ENCODE results near the gene CD79B. TPM values are rescaled to one million over a fixed set of nuclear protein-coding genes. Genes with fewer than 3 reads are reported as not detected.

The CD79B gene
- total and polyA plus RNA-seq, 8 donors: 1.8 to 3.5 (median 2.2) TPM

DNA sequence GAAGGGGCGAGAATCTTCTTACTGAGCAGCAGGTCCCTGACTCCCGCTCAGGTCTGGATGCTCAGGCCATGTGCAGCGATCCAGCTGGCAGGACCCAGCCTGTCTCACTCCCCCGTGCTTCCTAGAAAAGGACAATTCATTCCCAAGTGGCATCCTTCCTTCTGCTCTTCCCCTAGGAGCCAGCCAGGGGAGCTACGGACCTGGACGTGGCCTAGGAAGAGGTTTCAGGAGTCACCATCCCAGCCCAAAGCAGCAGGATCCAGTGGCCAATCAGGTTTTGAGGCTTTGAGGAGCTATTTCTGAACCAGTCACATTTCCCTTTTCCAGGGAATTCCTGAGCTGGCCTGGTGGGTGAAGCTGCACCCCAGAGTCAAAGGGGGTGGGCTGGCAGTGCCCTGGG, 7.8 kb upstream of the CD79B start:
- DNase-seq (no peak), ATAC-seq (no peak)
- Histone ChIP-seq H3K4me3 (no peak overlapping the region), H3K4me1 (no peaks in the 10 kb centered on the region), H3K9me3 (no peaks in the 10 kb centered on the region), H3K27me3 (no peaks in the 10 kb centered on the region), H3K27ac (no peak overlapping the region), H3K36me3 (no peaks in the 10 kb centered on the region)
- TF ChIP-seq, protein P1, sequence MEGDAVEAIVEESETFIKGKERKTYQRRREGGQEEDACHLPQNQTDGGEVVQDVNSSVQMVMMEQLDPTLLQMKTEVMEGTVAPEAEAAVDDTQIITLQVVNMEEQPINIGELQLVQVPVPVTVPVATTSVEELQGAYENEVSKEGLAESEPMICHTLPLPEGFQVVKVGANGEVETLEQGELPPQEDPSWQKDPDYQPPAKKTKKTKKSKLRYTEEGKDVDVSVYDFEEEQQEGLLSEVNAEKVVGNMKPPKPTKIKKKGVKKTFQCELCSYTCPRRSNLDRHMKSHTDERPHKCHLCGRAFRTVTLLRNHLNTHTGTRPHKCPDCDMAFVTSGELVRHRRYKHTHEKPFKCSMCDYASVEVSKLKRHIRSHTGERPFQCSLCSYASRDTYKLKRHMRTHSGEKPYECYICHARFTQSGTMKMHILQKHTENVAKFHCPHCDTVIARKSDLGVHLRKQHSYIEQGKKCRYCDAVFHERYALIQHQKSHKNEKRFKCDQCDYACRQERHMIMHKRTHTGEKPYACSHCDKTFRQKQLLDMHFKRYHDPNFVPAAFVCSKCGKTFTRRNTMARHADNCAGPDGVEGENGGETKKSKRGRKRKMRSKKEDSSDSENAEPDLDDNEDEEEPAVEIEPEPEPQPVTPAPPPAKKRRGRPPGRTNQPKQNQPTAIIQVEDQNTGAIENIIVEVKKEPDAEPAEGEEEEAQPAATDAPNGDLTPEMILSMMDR (IDR thresholded peaks at IDR 0.05): no peak
- intact Hi-C loops (cut with DNase I): no loop called here

DNA sequence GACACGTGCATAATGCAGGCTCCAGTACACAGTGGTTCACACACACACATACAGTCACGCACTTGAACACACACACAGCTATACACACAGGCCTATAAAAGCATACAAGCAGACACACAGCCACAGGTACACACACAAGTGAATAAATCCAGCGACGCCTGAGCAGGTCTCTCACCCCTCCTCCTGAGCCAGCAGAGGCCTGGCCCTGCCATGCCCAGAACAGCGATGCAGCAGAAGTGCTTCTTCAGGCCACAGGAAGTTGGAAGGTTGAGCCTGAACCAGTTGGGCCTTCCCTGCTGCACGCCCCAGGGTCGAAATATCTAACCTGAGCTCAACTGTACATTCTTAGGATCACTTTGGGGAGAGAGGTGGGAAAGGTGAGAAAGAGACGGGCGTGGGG, 7.3 kb upstream of the CD79B start:
- ATAC-seq (no peak), DNase-seq (no peak)
- Histone ChIP-seq H3K4me1 (no peaks in the 10 kb centered on the region), H3K27me3 (no peaks in the 10 kb centered on the region), H3K27ac (no peak overlapping the region), H3K9me3 (no peaks in the 10 kb centered on the region), H3K36me3 (no peaks in the 10 kb centered on the region), H3K4me3 (no peak overlapping the region)
- intact Hi-C loops (cut with DNase I): no loop called here
- TF ChIP-seq, protein P1 (IDR thresholded peaks at IDR 0.05): no peak

DNA sequence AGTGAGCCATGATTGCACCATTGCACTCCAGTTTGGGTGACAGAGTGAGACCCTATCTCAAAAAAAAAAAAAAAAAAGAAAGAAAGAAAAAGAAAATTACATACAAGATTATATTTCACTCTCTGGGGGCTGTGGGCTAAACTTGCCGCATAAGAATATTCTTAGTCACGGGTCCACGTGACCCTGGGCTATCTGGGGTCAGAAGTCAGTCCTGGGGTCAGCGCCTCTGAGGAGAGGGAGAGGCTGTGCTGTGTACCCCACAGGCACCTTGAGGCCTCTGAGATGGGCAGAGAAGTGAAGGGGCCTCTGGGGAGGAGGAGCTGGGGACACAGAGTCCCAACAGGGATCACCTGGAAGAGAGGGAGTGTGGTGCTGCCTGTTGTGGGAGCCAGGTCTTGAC, 5.8 kb upstream of the CD79B start:
- no peaks in the 10 kb centered on the region for H3K36me3 ChIP-seq
- intact Hi-C loops (cut with DNase I): no loop called here
- H3K9me3 ChIP-seq: no peaks in the 10 kb centered on the region
- DNase-seq (no peak), ATAC-seq (no peak)
- H3K4me3 ChIP-seq: no peak overlapping the region
- TF ChIP-seq, protein P1 (IDR thresholded peaks at IDR 0.05): no peak
- H3K27ac ChIP-seq: no peak overlapping the region
- no peaks in the 10 kb centered on the region for H3K4me1 ChIP-seq
- no peaks in the 10 kb centered on the region for H3K27me3 ChIP-seq

DNA sequence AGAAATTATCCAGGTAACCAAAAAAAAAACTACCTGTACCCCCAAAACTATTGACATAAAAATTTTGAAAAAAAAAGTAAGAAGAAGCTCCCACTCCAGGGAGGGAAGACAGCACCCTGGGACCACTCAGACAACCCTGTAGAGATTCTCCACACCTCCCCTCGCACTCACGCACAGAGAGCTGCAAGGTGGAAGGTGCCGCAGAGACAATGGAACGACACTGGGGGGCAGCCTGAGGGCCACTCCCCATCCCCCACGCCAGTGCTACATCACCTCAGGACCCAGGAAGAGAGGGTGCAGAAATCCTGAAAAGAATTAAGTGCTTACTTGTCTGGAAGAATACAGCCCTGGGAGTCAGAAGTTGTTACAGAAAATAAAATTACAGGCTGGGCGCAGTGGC, 5.2 kb upstream of the CD79B start:
- Histone ChIP-seq H3K4me3 (no peak overlapping the region), H3K27me3 (no peaks in the 10 kb centered on the region), H3K27ac (no peak overlapping the region), H3K4me1 (peaks cover 0 to under 1% of the 10 kb centered on the region in 2 donors), H3K36me3 (no peaks in the 10 kb centered on the region), H3K9me3 (no peaks in the 10 kb centered on the region)
- TF ChIP-seq, protein P1 (IDR thresholded peaks at IDR 0.05): no peak
- DNase-seq (no peak), ATAC-seq (no peak)
- intact Hi-C loops (cut with DNase I): no loop called here

DNA sequence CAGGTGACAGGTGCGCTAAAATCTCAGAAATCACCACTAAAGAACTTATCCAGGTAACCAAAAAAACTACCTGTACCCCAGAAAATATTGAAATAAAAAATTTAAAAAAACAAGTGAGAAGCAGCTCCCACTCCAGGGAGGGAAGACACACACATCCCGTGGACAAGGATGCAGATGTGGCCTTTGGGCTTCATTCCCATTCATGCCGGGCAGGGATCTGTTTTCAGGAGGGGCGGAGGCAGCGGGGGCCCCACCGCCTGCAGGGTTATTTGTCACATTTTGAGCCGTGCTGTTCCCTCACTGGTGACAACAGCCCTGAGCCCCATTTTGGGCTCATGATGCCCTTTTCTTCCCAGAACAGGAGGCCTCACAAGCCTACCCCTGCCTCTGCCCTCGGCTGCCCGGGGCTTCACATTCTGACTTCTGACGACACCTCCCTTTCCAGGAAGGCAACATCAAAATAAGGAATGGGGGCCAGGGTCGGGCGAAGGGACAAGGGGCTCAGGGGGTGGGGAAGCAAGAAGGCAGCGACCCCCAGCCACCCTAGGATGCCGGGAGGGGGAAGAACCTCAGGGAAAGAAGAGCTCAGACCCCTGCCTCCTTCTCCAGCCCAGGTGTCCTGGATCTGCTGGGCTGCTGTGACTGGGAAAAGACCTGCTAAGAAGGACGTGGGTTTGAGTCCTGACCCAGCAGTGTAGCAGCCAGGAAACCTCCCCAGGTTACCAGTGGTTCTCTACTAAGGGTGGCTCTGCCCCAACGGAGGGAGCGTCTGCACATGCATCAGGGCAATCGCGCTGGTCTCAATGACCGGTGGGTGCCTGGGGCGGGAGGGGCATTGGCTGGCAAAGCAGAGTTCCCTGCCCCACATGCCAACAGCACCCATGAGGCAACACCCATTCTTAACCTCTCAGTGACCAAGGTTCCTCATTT, 2.3 kb upstream of the CD79B start:
- Histone ChIP-seq H3K4me1 (peaks cover 0 to 19% of the 10 kb centered on the region in 2 donors), H3K27ac (no peak overlapping the region), H3K4me3 (no peak overlapping the region), H3K36me3 (no peaks in the 10 kb centered on the region), H3K9me3 (no peaks in the 10 kb centered on the region), H3K27me3 (no peaks in the 10 kb centered on the region)
- DNase-seq (no peak), ATAC-seq (no peak)
- intact Hi-C loops (cut with DNase I): no loop called here
- TF ChIP-seq, protein P1 (IDR thresholded peaks at IDR 0.05): no peak

Data from left lung (tissue), 10 donors.